ENCODE results near the gene CNTN6. TPM values are rescaled to one million over a fixed set of nuclear protein-coding genes. Genes with fewer than 3 reads are reported as not detected.

The CNTN6 gene
- total RNA-seq, 1 experiment from 2014 or later = not detected

DNA sequence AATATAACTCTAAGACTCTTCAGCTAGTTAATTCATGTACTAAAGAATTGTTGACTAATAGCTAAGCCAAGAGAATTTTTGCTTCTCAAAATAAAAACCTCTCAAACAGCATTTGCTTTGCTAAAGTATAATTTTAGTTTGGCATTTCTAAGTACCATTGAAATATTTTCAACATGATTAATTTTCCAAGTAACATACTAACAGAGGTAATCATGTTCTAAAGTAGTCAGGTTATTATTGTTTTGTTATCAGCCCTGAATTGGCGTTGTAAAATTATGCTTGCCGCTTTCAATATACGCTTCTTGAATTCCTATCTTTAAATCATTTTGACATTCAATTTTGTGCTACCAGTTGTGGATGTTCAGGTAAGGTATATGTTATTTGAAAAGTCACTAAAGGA lies 134.3 kb downstream of the CNTN6 start:
- H3K27ac ChIP-seq (ENCODE audit: insufficient read length, low read depth, low read length) = no peak overlapping the region

More for the DNA sequence above, 134.3 kb downstream of the CNTN6 start:
- Mint-ChIP-seq H3K9me3 (no peaks in the 10 kb centered on the region), H3K27ac (no peak overlapping the region), H3K4me1 (peaks cover 5 to 12% of the 10 kb centered on the region in 2 experiments), H3K27me3 (ENCODE audit: low read depth) (no peaks in the 10 kb centered on the region), H3K4me3 (no peak overlapping the region), H3K36me3 (ENCODE audit: insufficient read depth in 1 of 3, low read depth in 3 of 3) (no peaks in the 10 kb centered on the region; a peak in 1 of 7 replicates)
- Histone ChIP-seq H3K23me2 (ENCODE audit: insufficient read length, low read depth, low read length, poor library complexity, severe bottlenecking) (no peaks in the 10 kb centered on the region), H2AFZ (ENCODE audit: low read length) (no peak overlapping the region), H3K27me3 (ENCODE audit: insufficient read depth, low read length) (no peaks in the 10 kb centered on the region), H2AK5ac (ENCODE audit: insufficient read length, low read length) (no peak overlapping the region), H2BK12ac (ENCODE audit: insufficient read length, low read depth, low read length) (no peak overlapping the region), H3K79me2 (ENCODE audit: insufficient read depth, low read length) (no peaks in the 10 kb centered on the region), H4K91ac (ENCODE audit: insufficient read length, low read depth, low read length) (no peak overlapping the region), H2BK5ac (ENCODE audit: insufficient read length, low read length) (no peak overlapping the region), H3K18ac (ENCODE audit: insufficient read length, low read depth, low read length) (no peak overlapping the region), H3K56ac (ENCODE audit: insufficient read length, low read depth, low read length) (no peak overlapping the region), H3T11ph (ENCODE audit: low read length) (no peak overlapping the region), H3K23ac (ENCODE audit: insufficient read length, low read depth, low read length) (no peak overlapping the region), H4K20me1 (ENCODE audit: control insufficient read depth, insufficient read depth, insufficient read length) (no peaks in the 10 kb centered on the region), H3K4me1 (ENCODE audit: insufficient read depth, low read length) (no peaks in the 10 kb centered on the region), H3K79me1 (ENCODE audit: insufficient read depth, low read depth, low read length, poor library complexity, severe bottlenecking) (no peaks in the 10 kb centered on the region), H3K9me3 (ENCODE audit: control insufficient read depth, low read depth, low read length) (no peaks in the 10 kb centered on the region), H2BK15ac (ENCODE audit: low read depth, low read length) (no peak overlapping the region), H3K14ac (ENCODE audit: insufficient read depth, low read length) (no peak overlapping the region), H3K4ac (ENCODE audit: low read depth, low read length) (no peak overlapping the region), H2BK20ac (ENCODE audit: low read depth, low read length, poor library complexity, severe bottlenecking) (no peak overlapping the region), H2BK120ac (ENCODE audit: low read depth, low read length, poor library complexity, severe bottlenecking) (no peak overlapping the region), H3K9ac (ENCODE audit: extremely low read depth, insufficient read length, low read length) (no peak overlapping the region), H3K4me2 (ENCODE audit: insufficient read depth, insufficient read length, low read length) (no peak overlapping the region), H4K5ac (ENCODE audit: insufficient read length, low read depth, low read length) (no peak overlapping the region), H4K8ac (replicated peaks; ENCODE audit: insufficient read length, low read depth, low read length) (no peak overlapping the region)
- WGBS (ENCODE audit: extremely low coverage, insufficient read length, low lambda C conversion rate) = no CpG with 5 or more reads among the region's 3 CpGs
- TF ChIP-seq, protein P1, sequence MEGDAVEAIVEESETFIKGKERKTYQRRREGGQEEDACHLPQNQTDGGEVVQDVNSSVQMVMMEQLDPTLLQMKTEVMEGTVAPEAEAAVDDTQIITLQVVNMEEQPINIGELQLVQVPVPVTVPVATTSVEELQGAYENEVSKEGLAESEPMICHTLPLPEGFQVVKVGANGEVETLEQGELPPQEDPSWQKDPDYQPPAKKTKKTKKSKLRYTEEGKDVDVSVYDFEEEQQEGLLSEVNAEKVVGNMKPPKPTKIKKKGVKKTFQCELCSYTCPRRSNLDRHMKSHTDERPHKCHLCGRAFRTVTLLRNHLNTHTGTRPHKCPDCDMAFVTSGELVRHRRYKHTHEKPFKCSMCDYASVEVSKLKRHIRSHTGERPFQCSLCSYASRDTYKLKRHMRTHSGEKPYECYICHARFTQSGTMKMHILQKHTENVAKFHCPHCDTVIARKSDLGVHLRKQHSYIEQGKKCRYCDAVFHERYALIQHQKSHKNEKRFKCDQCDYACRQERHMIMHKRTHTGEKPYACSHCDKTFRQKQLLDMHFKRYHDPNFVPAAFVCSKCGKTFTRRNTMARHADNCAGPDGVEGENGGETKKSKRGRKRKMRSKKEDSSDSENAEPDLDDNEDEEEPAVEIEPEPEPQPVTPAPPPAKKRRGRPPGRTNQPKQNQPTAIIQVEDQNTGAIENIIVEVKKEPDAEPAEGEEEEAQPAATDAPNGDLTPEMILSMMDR (conservative IDR thresholded peaks at IDR 0.05) = no peak
- no peak for DNase-seq
